COR-L47 (cell line): ENCODE results near the gene ZNF337.
A peak's percentile ranks its signal among the peaks of the same experiment; 100 is the strongest.
"Not testable (repeated sequence)": the region's sequence is repeated elsewhere in the genome, so short reads cannot be mapped to it uniquely, and the experiment has no call there.

ENCODE experiments used
- DNase-seq: peaks from one replicate; lab custom pipeline; 2025; lab: John Stamatoyannopoulos, UW

ZNF337 gene

GRCh38 chr20:25695532-25696370, 902 bp downstream of the ZNF337 start:
- DNase-seq: no peak

GRCh38 chr20:25692499-25692898, 4.2 kb downstream of the ZNF337 start:
- DNase-seq: no peak

GRCh38 chr20:25690427-25690826, 6.2 kb downstream of the ZNF337 start:
- no peak for DNase-seq

GRCh38 chr20:25686081-25687067, 10.3 kb downstream of the ZNF337 start:
- peak; percentile 6 for DNase-seq

GRCh38 chr20:25685276-25686080, 11.2 kb downstream of the ZNF337 start:
- DNase-seq: no peak

- not testable (repeated sequence) for DNase-seq
These were observed 12.8 kb downstream of the ZNF337 start for GRCh38 chr20:25683826-25684225.

GRCh38 chr20:25683050-25683449, 13.6 kb downstream of the ZNF337 start:
- DNase-seq: no peak

GRCh38 chr20:25676164-25676809, 20.4 kb downstream of the ZNF337 start:
- no peak for DNase-seq

- DNase-seq: no peak
These were observed 21.5 kb downstream of the ZNF337 start for GRCh38 chr20:25675161-25675560.

- DNase-seq: no peak
These were observed 23.9 kb downstream of the ZNF337 start for GRCh38 chr20:25672659-25673235.

GRCh38 chr20:25669826-25670422, 26.7 kb downstream of the ZNF337 start:
- DNase-seq: no peak

GRCh38 chr20:25668446-25668845, 28.2 kb downstream of the ZNF337 start:
- DNase-seq: no peak

- DNase-seq: no peak
These were observed 36.7 kb downstream of the ZNF337 start for GRCh38 chr20:25659999-25660398.

- no peak for DNase-seq
These were observed 42.2 kb downstream of the ZNF337 start for GRCh38 chr20:25654487-25654886.

- DNase-seq: not testable (repeated sequence)
These were observed 43.8 kb downstream of the ZNF337 start for GRCh38 chr20:25652866-25653265.

GRCh38 chr20:25644814-25645213, 51.8 kb downstream of the ZNF337 start:
- DNase-seq: no peak

- no peak for DNase-seq
These were observed 52.9 kb downstream of the ZNF337 start for GRCh38 chr20:25643716-25644115.

GRCh38 chr20:25637247-25637646, 59.4 kb downstream of the ZNF337 start:
- no peak for DNase-seq

- DNase-seq: no peak
These were observed 63.5 kb downstream of the ZNF337 start for GRCh38 chr20:25632940-25633790.

- DNase-seq: not testable (repeated sequence)
These were observed 66.0 kb downstream of the ZNF337 start for GRCh38 chr20:25630615-25631014.
